ENCODE measurements around the gene ANKRD49. TPM values are rescaled to one million over a fixed set of nuclear protein-coding genes. Genes with fewer than 3 reads are reported as not detected.

Gene ANKRD49
- polyA plus RNA-seq, 2 of the 4 experiments (the other 2 are of a cell fraction): 9.7 to 20.3 TPM

- WGBS (ENCODE audit: missing lambda C conversion rate): 91% methylated on average over 2 of the region's 2 CpGs
- H3K4me3 ChIP-seq: no peak overlapping the region
- no peak overlapping the region for H3K27ac ChIP-seq
- no peak overlapping the region for H3K4me2 ChIP-seq
- ChIA-PET POLR2A (no interaction called here), CTCF (interaction anchor here (1.7 kb wide), 1 partner anchor 605 kb away, joined by 6 read pairs; no protein-coding TSS in a partner anchor)
- DNase-seq (ENCODE audit: low read depth in 1 of 2, low spot score in 1 of 2) (no peak), FAIRE-seq (no peak), ATAC-seq (no peak)
- H3K4me1 ChIP-seq: no peaks in the 10 kb centered on the region; the same call in 1 of the 3 replicates
- H3K9me3 ChIP-seq: no peaks in the 10 kb centered on the region
- no peak for TF ChIP-seq KDM5A (IDR thresholded peaks at IDR 0.05)
- TF ChIP-seq ZSCAN20 (CRISPR knock-in tag; IDR thresholded peaks at IDR 0.05): no peak
- no peak for TF ChIP-seq RARB (CRISPR knock-in tag; IDR thresholded peaks at IDR 0.05)
- no peak for TF ChIP-seq MAFK (IDR thresholded peaks at IDR 0.05; ENCODE audit: partially characterized antibody)
- no peak for TF ChIP-seq HES2 (IDR thresholded peaks at IDR 0.05)
- TF ChIP-seq EHMT2 (IDR thresholded peaks at IDR 0.05; ENCODE audit: low read depth): no peak
- TF ChIP-seq SMC3 (IDR thresholded peaks at IDR 0.05): no peak
- TF ChIP-seq NR3C1 (IDR thresholded peaks at IDR 0.05): no peak
- TF ChIP-seq ZNF302 (CRISPR knock-in tag; IDR thresholded peaks at IDR 0.05): no peak
- TF ChIP-seq JUNB (IDR thresholded peaks at IDR 0.05): no peak
- TF ChIP-seq PBX3 (IDR thresholded peaks at IDR 0.05): no peak
- TF ChIP-seq BCL3 (IDR thresholded peaks at IDR 0.05): no peak
- no peak for TF ChIP-seq ZC3H11A (IDR thresholded peaks at IDR 0.05)
- TF ChIP-seq E2F6 (IDR thresholded peaks at IDR 0.05; ENCODE audit: borderline replicate concordance, low read depth): no peak
Observed at GRCh38 chr11:94500181-94500580, 6.4 kb downstream of the ANKRD49 start.

GRCh38 chr11:94501522-94501921, 7.7 kb downstream of the ANKRD49 start:
- Histone ChIP-seq H3K4me3 (no peak overlapping the region), H3K9me3 (no peaks in the 10 kb centered on the region), H3K27ac (no peak overlapping the region), H3K4me1 (no peaks in the 10 kb centered on the region), H3K4me2 (no peak overlapping the region)
- ChIA-PET CTCF (interaction anchor here (0.6 to 1.3 kb wide), 3 partner anchors 74 to 606 kb away, joined by 3 to 8 read pairs (median 3); no protein-coding TSS in a partner anchor), POLR2A (no interaction called here)
- FAIRE-seq (no peak), ATAC-seq (no peak), DNase-seq (ENCODE audit: low read depth in 1 of 2, low spot score in 1 of 2) (no peak)
- WGBS (ENCODE audit: missing lambda C conversion rate): 29% methylated on average over 2 of the region's 2 CpGs
- TF ChIP-seq HOXA7 (CRISPR knock-in tag; IDR thresholded peaks at IDR 0.05): no peak
- no peak for TF ChIP-seq RFX5 (IDR thresholded peaks at IDR 0.05)
- TF ChIP-seq USF2 (IDR thresholded peaks at IDR 0.05): no peak
- no peak for TF ChIP-seq POLR2AphosphoS2 (conservative IDR thresholded peaks at IDR 0.05; ENCODE audit: low read length)
- TF ChIP-seq NR3C1 (IDR thresholded peaks at IDR 0.05): no peak
- TF ChIP-seq GATA3 (IDR thresholded peaks at IDR 0.05; ENCODE audit: borderline replicate concordance): no peak
- no peak for TF ChIP-seq TP53 (CRISPR knock-in tag; IDR thresholded peaks at IDR 0.05)
- no peak for TF ChIP-seq ZC3H11A (IDR thresholded peaks at IDR 0.05)
- no peak for TF ChIP-seq CHD4 (IDR thresholded peaks at IDR 0.05; ENCODE audit: borderline replicate concordance)
- no peak for TF ChIP-seq HDAC2 (IDR thresholded peaks at IDR 0.05)
- TF ChIP-seq CBX8 (IDR thresholded peaks at IDR 0.05): no peak
- no peak for TF ChIP-seq MAZ (IDR thresholded peaks at IDR 0.05; ENCODE audit: borderline replicate concordance, low read depth, low read length)
- no peak for TF ChIP-seq EHF (CRISPR knock-in tag; IDR thresholded peaks at IDR 0.05)
- no peak for TF ChIP-seq SREBF2 (IDR thresholded peaks at IDR 0.05)
- TF ChIP-seq KDM1A (IDR thresholded peaks at IDR 0.05; ENCODE audit: low read depth): no peak
- TF ChIP-seq CHD2 (IDR thresholded peaks at IDR 0.05; ENCODE audit: low read length, partially characterized antibody): no peak
- TF ChIP-seq ESRRA (IDR thresholded peaks at IDR 0.05; ENCODE audit: borderline replicate concordance, low read length): no peak
- no peak for TF ChIP-seq RARB (CRISPR knock-in tag; IDR thresholded peaks at IDR 0.05)
- no peak for TF ChIP-seq ZFP36 (IDR thresholded peaks at IDR 0.05; ENCODE audit: borderline replicate concordance, partially characterized antibody)
- no peak for TF ChIP-seq JUNB (IDR thresholded peaks at IDR 0.05)
